Neural cell (in vitro differentiated cells): Measurements from ENCODE around the gene AGK. TPM values are rescaled to one million over a fixed set of nuclear protein-coding genes. Genes with fewer than 3 reads are reported as not detected.

ENCODE experiments used
- H2AFZ ChIP-seq: fragments of 200-600, 300-800 bp; sonication (generic), shearing (Covaris generic); 2 replicates; pipeline ENCODE4 v1.6.0; 2014; ENCODE audit warnings: low read depth, mild to moderate bottlenecking, antibody characterized with exemption, low read length, moderate library complexity
- H3F3A ChIP-seq: fragments of 200-600 bp; shearing (Covaris generic); 2 replicates; pipeline ENCODE4 v1.6.1; 2016; ENCODE audit warnings: mild to moderate bottlenecking, moderate library complexity, mixed read lengths, antibody characterized with exemption, low read length; ENCODE audit not compliant: insufficient read depth, poor library complexity, severe bottlenecking
- H3K27ac ChIP-seq: fragments of 200-600, 300-800 bp; sonication (generic), shearing (Covaris generic); 2 replicates; pipeline ENCODE4 v1.5.1; 2014; ENCODE audit warnings: mild to moderate bottlenecking, low read length, moderate library complexity
- H3K27me3 ChIP-seq: fragments of 300-800, 200-600 bp; sonication (generic), shearing (Covaris generic); 2 replicates; pipeline ENCODE4 v1.6.0; 2014; ENCODE audit warnings: mild to moderate bottlenecking, low read depth, low read length, moderate library complexity; ENCODE audit not compliant: insufficient read depth
- H3K36me3 ChIP-seq: fragments of 300-800, 200-600 bp; sonication (generic), shearing (Covaris generic); 2 replicates; pipeline ENCODE4 v1.5.1; 2014; ENCODE audit warnings: mild to moderate bottlenecking, antibody characterized with exemption, low read length, moderate library complexity; ENCODE audit not compliant: insufficient read depth
- H3K4me2 ChIP-seq: fragments of 300-800, 200-600 bp; sonication (generic), shearing (Covaris generic); 2 replicates; pipeline ENCODE4 v1.6.0; 2014; ENCODE audit warnings: mild to moderate bottlenecking, low read length
- H3K4me3 ChIP-seq: fragments of 300-800, 200-600 bp; sonication (generic), shearing (Covaris generic); 2 replicates; pipeline ENCODE4 v1.5.1; 2014; ENCODE audit warnings: mild to moderate bottlenecking, low read length, moderate library complexity
- H3K79me2 ChIP-seq: fragments of 200-600 bp; shearing (Covaris generic); replicated peaks from 2 replicates; pipeline ENCODE4 v1.6.0; 2014; ENCODE audit warnings: mild to moderate bottlenecking, low read length, moderate library complexity; ENCODE audit not compliant: insufficient read depth
- H3K9ac ChIP-seq: fragments of 300-800, 200-600 bp; sonication (generic), shearing (Covaris generic); 2 replicates; pipeline ENCODE4 v1.6.1; 2016; ENCODE audit warnings: mild to moderate bottlenecking, low read length, mixed read lengths
- H3K9me2 ChIP-seq: fragments of 200-600 bp; shearing (Covaris generic); 2 replicates; pipeline ENCODE4 v1.6.1; 2016; ENCODE audit warnings: mild to moderate bottlenecking, low read length, mixed read lengths; ENCODE audit not compliant: insufficient read depth
- H3K9me3 ChIP-seq: fragments of 200-600, 300-800 bp; sonication (generic), shearing (Covaris generic); 2 replicates; pipeline ENCODE4 v1.6.1; 2016; ENCODE audit warnings: mild to moderate bottlenecking, mixed run types, low read length, moderate library complexity, mixed read lengths
- H4K20me1 ChIP-seq: fragments of 200-600 bp; shearing (Covaris generic); 2 replicates; pipeline ENCODE4 v1.6.1; 2016; ENCODE audit warnings: mild to moderate bottlenecking, mixed run types; ENCODE audit not compliant: insufficient read depth
- CTCF ChIP-seq: fragments of 450-650 bp; IDR thresholded peaks from 2 replicates; pipeline ENCODE4 v1.5.1; 2014; ENCODE audit warnings: antibody characterized with exemption, mild to moderate bottlenecking, moderate library complexity; ENCODE audit not compliant: poor library complexity, severe bottlenecking
- EP300 ChIP-seq: fragments of 450-650 bp; conservative IDR thresholded peaks from 2 replicates; pipeline ENCODE4 v1.6.1; 2014; ENCODE audit warnings: antibody characterized with exemption, mild to moderate bottlenecking, moderate library complexity; ENCODE audit not compliant: poor library complexity, severe bottlenecking
- EZH2 ChIP-seq: fragments of 200-600, 300-800 bp; shearing (Covaris generic), sonication (generic); IDR thresholded peaks from 2 replicates; pipeline ENCODE4 v1.6.1; 2014; ENCODE audit warnings: antibody characterized with exemption, low read length, borderline replicate concordance, mild to moderate bottlenecking; ENCODE audit not compliant: insufficient read depth, poor library complexity, severe bottlenecking
- MXI1 ChIP-seq: fragments of 450-650 bp; conservative IDR thresholded peaks from 2 replicates; pipeline ENCODE4 v1.6.1; 2014; ENCODE audit warnings: antibody characterized with exemption, mild to moderate bottlenecking; ENCODE audit not compliant: poor library complexity, severe bottlenecking
- POLR2AphosphoS5 ChIP-seq: IDR thresholded peaks from 2 replicates; pipeline ENCODE4 v1.6.1; 2012
- RAD21 ChIP-seq: fragments of 450-650 bp; conservative IDR thresholded peaks from 2 replicates; pipeline ENCODE4 v1.6.1; 2014; ENCODE audit warnings: antibody characterized with exemption, mild to moderate bottlenecking, moderate library complexity
- REST ChIP-seq: IDR thresholded peaks from 2 replicates; pipeline ENCODE4 v1.6.1; 2012; ENCODE audit warnings: borderline replicate concordance
- SMC3 ChIP-seq: fragments of 450-650 bp; conservative IDR thresholded peaks from 2 replicates; pipeline ENCODE4 v1.6.1; 2014; ENCODE audit warnings: antibody characterized with exemption, mild to moderate bottlenecking, moderate library complexity; ENCODE audit not compliant: poor library complexity
- TAF1 ChIP-seq: IDR thresholded peaks from 2 replicates; pipeline ENCODE4 v1.6.1; 2012; ENCODE audit warnings: low read depth
- polyA plus RNA-seq: library from polyadenylated mRNA; depleted of rRNA; stranded (reverse); fragments of >200 nt; gene quantifications from 2 replicates; pipeline ENCODE4 v1.2.3, GENCODE V29; 2014

AGK gene
- polyA plus RNA-seq, 1 donor from 2014 or later: 59.8 TPM

- Histone ChIP-seq H3K36me3 (no peaks in the 10 kb centered on the region), H3K4me2 (no peak overlapping the region), H3K9me3 (no peaks in the 10 kb centered on the region), H3K9ac (no peak overlapping the region), H2AFZ (no peak overlapping the region), H3K9me2 (no peaks in the 10 kb centered on the region), H3K27me3 (no peaks in the 10 kb centered on the region), H3K27ac (no peak overlapping the region), H3F3A (no peaks in the 10 kb centered on the region), H4K20me1 (no peaks in the 10 kb centered on the region), H3K79me2 (no peaks in the 10 kb centered on the region), H3K4me3 (no peak overlapping the region)
- TF ChIP-seq EP300 (no peak), CTCF (no peak), EZH2 (no peak), RAD21 (no peak), TAF1 (no peak), POLR2AphosphoS5 (no peak), MXI1 (no peak), SMC3 (no peak), REST (no peak)
Measured at GRCh38 chr7:141588912-141589311, 37.7 kb downstream of the AGK start.

- H3K4me3 ChIP-seq: no peak overlapping the region
- H2AFZ ChIP-seq: no peak overlapping the region
- no peak overlapping the region for H3K4me2 ChIP-seq
- H3K9me3 ChIP-seq: no peaks in the 10 kb centered on the region
- H3K9ac ChIP-seq: no peak overlapping the region
- no peaks in the 10 kb centered on the region for H3K9me2 ChIP-seq
- TF ChIP-seq POLR2AphosphoS5 (no peak), EZH2 (no peak), REST (no peak), TAF1 (no peak)
- H3F3A ChIP-seq: no peaks in the 10 kb centered on the region
- H3K27me3 ChIP-seq: no peaks in the 10 kb centered on the region
- H4K20me1 ChIP-seq: no peaks in the 10 kb centered on the region
- H3K79me2 ChIP-seq: no peaks in the 10 kb centered on the region
- H3K27ac ChIP-seq: no peak overlapping the region
- H3K36me3 ChIP-seq: no peaks in the 10 kb centered on the region
Measured at GRCh38 chr7:141590071-141590470, 38.9 kb downstream of the AGK start.
